ENCODE results near the gene POLG. TPM values are rescaled to one million over a fixed set of nuclear protein-coding genes. Genes with fewer than 3 reads are reported as not detected.

The POLG gene
- total RNA-seq, result 10 to 100 TPM; 38.4 to 60.7 (median 52.9) TPM

DNA sequence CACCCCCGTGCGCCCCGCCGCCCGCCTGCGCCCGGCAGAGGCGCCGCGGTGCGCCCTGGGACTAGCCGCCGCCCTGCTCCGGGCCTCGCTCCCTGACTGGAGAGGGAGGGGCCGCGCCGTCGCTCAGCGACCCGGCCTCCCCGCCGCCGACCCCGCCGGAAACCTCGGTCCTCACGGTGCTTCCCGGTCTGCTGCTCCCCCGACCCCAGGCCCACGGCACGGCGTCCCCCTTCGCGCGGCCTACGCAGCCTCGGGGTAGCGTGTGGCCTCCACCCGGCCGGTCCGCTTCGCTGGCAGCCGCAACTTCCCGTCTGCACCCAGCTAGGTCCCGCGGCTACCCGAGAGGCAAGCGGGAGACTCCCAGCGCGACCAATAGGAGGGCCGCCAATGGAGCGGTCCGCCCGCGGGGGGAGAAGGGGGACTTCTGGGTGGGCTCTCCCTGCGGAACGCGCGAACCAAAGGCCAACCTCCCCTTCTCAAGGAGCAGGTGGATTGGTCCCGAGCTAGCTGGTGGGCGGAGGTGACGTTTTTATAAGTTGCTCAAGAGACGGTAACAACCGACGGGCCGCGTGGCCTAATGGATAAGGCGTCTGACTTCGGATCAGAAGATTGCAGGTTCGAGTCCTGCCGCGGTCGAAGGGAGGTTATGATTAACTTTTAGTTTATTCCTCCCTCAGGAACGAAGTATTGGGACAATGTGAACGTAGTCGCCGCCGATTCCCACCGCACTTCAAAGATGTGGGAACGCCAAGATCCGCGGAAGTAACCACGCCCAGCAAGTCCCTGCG, at the start of gene POLG:
POLG (minus strand) TSS at position 315 of the 788 bp plus-strand sequence. CDS start 1,070 bp downstream, outside the sequence.
- no peaks in the 10 kb centered on the region for H3K9me3 ChIP-seq
- H3K27me3 ChIP-seq, result no peaks in the 10 kb centered on the region
- peak within 1 kb of the TSS; percentile 77 to 98 (median 92) for H3K4me3 ChIP-seq
- H3K4me1 ChIP-seq, result peaks cover 29 to 56% (median 45%) of the 10 kb centered on the region in 3 donors
- DNase-seq, result peak; percentile 93
- intact Hi-C loops (cut with DNase I), result no loop called here
- peaks cover 16 to 41% (median 17%) of the 10 kb centered on the region in 3 donors for H3K36me3 ChIP-seq
- TF ChIP-seq, protein P1, sequence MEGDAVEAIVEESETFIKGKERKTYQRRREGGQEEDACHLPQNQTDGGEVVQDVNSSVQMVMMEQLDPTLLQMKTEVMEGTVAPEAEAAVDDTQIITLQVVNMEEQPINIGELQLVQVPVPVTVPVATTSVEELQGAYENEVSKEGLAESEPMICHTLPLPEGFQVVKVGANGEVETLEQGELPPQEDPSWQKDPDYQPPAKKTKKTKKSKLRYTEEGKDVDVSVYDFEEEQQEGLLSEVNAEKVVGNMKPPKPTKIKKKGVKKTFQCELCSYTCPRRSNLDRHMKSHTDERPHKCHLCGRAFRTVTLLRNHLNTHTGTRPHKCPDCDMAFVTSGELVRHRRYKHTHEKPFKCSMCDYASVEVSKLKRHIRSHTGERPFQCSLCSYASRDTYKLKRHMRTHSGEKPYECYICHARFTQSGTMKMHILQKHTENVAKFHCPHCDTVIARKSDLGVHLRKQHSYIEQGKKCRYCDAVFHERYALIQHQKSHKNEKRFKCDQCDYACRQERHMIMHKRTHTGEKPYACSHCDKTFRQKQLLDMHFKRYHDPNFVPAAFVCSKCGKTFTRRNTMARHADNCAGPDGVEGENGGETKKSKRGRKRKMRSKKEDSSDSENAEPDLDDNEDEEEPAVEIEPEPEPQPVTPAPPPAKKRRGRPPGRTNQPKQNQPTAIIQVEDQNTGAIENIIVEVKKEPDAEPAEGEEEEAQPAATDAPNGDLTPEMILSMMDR (IDR thresholded peaks at IDR 0.05), result peak in 1 of 6 experiments; percentile 14
- peak in 3 of 4 donors; percentile 89 to 95 (median 93) for TF ChIP-seq POLR2A (IDR thresholded peaks at IDR 0.05)
- 0 to 1% methylated on average over 13 to 14 of the region's 85 CpGs for WGBS, 2 donors
- peak within 1 kb of the TSS; percentile 95 to 97 (median 96) for H3K27ac ChIP-seq

DNA sequence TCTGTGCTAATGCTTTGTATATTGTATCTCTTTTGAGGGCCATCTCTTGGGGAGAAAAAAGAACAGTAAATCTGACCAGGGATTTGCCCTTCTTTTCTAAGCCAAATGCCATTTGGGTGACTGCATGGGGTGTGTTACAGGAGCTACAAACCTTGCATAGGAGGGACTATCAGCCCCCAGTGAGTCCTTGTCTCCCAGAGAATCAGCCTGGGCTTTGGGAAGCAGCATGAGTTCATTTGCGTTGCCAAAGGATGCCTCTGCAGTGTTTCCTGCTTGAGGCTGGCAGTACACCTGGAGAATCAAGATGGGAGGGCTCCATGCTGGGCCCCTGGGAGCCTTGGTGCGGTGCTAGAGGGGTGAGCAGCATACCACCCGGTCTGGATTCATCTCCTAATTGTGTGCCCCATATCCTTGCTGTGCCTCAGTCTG, 49.6 kb upstream of the POLG start:
- DNase-seq, result no peak
- Histone ChIP-seq H3K27ac (no peak overlapping the region), H3K36me3 (no peaks in the 10 kb centered on the region), H3K9me3 (no peaks in the 10 kb centered on the region), H3K4me3 (no peak overlapping the region), H3K4me1 (peaks cover 9 to 25% (median 14%) of the 10 kb centered on the region in 3 donors), H3K27me3 (peaks cover 0 to 70% (median 0%) of the 10 kb centered on the region in 4 donors)
- TF ChIP-seq POLR2A (IDR thresholded peaks at IDR 0.05), result no peak
- TF ChIP-seq, protein P1 (IDR thresholded peaks at IDR 0.05), result no peak
- intact Hi-C loops (cut with DNase I), result no loop called here
- 40 to 70% methylated on average over 1 to 2 of the region's 3 CpGs for WGBS, 2 donors

DNA sequence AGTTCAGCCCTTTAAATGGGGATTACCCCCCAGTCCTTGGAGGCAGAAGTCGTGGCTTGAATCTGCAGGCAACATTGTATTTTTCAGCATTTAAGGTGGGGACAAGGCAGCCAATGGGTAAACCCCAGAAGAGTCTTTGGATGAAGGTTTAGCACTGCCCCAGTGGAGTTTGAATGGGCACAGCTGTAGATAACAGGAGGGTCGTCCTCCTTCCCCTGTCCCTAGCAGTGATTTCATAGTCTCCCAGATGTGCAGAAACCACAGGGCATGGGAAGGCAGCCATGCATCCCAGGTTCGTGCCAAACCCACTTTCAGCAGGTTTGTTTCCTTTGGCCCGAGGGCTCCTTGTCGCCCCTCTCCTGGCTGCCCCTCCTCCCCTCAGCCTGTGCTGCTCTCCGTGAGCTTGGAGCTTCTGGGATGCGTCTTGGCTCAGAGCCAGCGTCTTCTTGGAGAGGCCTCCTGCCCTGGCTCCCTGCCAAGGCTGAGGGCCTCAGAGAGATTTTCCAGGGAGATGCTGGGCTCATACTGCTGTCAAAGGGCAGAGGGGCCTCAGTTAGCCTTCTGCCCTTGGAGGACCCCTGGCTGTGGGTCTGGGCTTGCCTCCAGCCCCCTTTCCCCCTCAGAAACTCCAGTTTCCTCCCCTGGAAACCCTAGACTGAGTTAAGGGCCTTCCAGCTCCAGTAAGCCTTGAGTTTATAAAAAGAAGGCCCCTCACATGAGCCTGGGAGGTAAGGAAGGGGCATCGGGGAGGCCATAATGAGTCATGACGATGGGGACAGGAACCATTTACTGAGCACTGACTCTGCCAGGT, 48.9 kb upstream of the POLG start:
- peaks cover 15 to 31% (median 21%) of the 10 kb centered on the region in 3 donors for H3K4me1 ChIP-seq
- H3K27ac ChIP-seq, result no peak overlapping the region
- H3K36me3 ChIP-seq, result no peaks in the 10 kb centered on the region
- intact Hi-C loops (cut with DNase I), result no loop called here
- 22 to 27% methylated on average over 6 of the region's 10 CpGs for WGBS, 2 donors
- no peak for DNase-seq
- peaks cover 0 to 6% (median 0%) of the 10 kb centered on the region in 3 donors for H3K9me3 ChIP-seq
- TF ChIP-seq, protein P1 (IDR thresholded peaks at IDR 0.05), result no peak
- TF ChIP-seq POLR2A (IDR thresholded peaks at IDR 0.05), result no peak
- H3K4me3 ChIP-seq, result no peak overlapping the region
- H3K27me3 ChIP-seq, result peaks cover 0 to 70% (median under 1%) of the 10 kb centered on the region in 4 donors

DNA sequence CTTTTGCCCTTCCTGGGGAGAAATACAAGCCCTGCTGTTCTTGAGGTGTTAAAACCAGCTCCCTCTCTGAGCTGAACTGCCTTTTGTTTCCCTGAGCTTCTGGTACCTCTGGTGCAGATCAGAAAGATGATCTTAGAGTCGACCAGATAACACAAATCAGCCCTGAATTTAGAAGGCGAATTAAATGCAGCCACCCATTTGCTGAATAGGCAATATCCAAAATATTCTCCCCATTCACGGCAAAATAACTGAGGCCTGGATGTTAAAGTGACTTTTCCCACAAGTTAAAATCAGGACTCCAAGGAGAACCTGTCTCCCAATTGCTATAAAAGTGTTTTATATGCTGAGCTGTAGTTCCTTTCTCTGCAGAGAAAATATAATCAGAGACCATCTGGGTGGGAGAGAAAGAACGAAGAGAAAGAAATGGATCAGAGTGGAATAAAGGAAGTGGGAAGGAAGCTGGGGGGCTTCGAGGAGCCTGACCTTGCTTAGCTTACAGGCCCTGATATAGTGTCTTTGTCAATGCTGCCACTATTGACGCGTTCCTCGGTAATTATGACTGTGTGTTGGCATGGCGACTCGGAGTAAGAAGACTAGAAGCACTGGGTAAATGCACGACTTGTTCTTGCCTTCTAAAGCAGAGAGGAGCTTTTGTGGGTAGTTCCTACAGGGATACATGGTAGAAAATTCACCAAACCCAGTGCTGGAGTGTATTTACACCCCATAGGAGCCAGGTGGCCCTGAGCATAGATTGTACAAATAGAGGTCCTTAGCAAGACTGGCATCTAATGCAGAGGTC, 47.5 kb upstream of the POLG start:
- peaks cover 0 to 81% (median 8%) of the 10 kb centered on the region in 4 donors for H3K27me3 ChIP-seq
- no peak for DNase-seq
- no peak overlapping the region for H3K27ac ChIP-seq
- H3K9me3 ChIP-seq, result peaks cover 0 to 6% (median 0%) of the 10 kb centered on the region in 3 donors
- H3K4me3 ChIP-seq, result no peak overlapping the region
- 84 to 85% methylated on average over 11 of the region's 11 CpGs for WGBS, 2 donors
- no peaks in the 10 kb centered on the region for H3K36me3 ChIP-seq
- intact Hi-C loops (cut with DNase I), result no loop called here
- peaks cover 22 to 45% (median 27%) of the 10 kb centered on the region in 3 donors for H3K4me1 ChIP-seq
- TF ChIP-seq, protein P1 (IDR thresholded peaks at IDR 0.05), result no peak
- no peak for TF ChIP-seq POLR2A (IDR thresholded peaks at IDR 0.05)

Data from esophagus squamous epithelium (tissue), 5 donors.